NT2/D1 (cell line): ENCODE results near the gene RASA2.

Experiments used
- SUZ12 ChIP-seq: IDR thresholded peaks from 2 replicates; pipeline ENCODE4 v1.6.1; 2011; ENCODE audit not compliant: insufficient read length, insufficient read depth; ENCODE audit errors: extremely low read depth
- YY1 ChIP-seq: IDR thresholded peaks from 2 replicates; pipeline ENCODE4 v1.6.1; 2011; ENCODE audit not compliant: insufficient read length, insufficient read depth
- ZNF274 ChIP-seq: IDR thresholded peaks from 2 replicates; pipeline ENCODE4 v1.6.1; 2011; ENCODE audit warnings: mild to moderate bottlenecking, low read depth, low read length

DNA sequence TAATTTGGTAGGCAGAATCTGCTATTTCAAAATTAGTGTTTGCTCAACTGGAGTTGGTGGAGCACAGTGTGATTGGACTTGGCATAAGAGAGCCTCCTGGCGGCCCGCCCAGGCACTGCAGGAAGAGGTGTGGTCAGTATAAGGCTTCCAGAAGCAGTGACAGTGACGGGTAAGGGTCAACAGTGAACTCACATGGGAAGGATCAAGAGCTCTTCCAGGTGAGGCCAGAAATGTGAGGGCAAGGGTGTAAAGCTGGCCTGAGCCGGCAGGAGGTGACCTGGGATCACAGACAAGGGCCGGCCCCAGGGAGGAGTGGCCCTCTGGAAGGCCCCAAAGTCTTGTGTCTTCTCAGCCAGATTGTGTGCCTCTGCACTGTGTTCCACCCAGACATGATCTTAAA, 158.1 kb downstream of the RASA2 start:
- TF ChIP-seq SUZ12 (no peak), ZNF274 (no peak), YY1 (no peak)
